Tibial nerve (tissue), 3 donors: ENCODE measurements around the gene BRIX1.

Experiments used
- EP300 ChIP-seq, 2 donors: sonication (generic); formaldehyde crosslinking; IDR thresholded peaks; one replicate each; pipeline ENCODE4 v1.6.1; 2017; ENCODE audit warnings: antibody characterized with exemption in 2 of 2, mild to moderate bottlenecking in 1 of 2
- POLR2A ChIP-seq, 2 donors: fragments of 450-650 bp; IDR thresholded peaks; one replicate each; pipeline ENCODE4 v1.6.1; 2017; ENCODE audit warnings: antibody characterized with exemption in 2 of 2, mild to moderate bottlenecking in 2 of 2, moderate library complexity in 2 of 2

DNA sequence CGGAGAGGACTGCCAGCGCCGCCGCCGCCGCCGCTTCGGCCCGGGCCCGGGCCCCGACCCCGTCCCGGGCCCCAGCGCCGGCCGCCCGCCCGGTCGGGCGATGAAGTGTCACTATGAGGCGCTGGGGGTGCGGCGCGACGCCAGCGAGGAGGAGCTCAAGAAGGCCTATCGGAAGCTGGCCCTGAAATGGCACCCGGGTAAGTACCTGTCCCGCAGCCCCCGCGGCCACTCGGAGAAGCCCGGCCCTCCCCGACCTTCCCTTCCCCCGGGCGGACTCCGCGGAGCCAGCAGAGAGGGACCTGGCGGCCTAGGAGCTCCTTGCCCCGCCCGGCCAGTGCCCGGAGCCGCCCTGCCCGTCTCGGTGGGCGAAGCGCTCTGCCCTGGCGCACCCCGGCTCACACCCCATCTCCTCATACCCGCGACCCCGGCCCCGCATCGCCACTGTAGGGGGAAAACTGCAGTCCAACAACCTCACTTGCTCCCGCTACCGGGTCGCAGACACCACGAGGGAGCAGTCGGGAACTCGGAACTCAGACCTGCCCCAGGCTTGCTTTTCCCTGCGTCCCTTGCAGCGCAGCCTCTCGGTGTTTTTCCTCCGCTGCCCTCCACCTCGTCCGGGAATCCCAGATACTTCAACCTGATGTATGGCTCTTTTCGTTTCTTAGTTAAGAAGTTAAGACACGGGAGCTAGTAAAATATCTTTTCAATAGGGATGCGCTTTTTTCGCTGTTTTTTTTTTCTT is 14.4 kb downstream of the BRIX1 start:
- TF ChIP-seq POLR2A (IDR thresholded peaks at IDR 0.05) (peak in 1 of 2 donors; percentile 39), EP300 (IDR thresholded peaks at IDR 0.05) (peak in 1 of 2 donors; percentile 43)
